Lung (tissue), 12 donors: ENCODE results near the gene CEACAM16. TPM values are rescaled to one million over a fixed set of nuclear protein-coding genes. Genes with fewer than 3 reads are reported as not detected.

Experiments used
- ATAC-seq: fragments of 200-7000 bp; cut with Tn5 transposase; one replicate; pipeline ENCODE4 v1.9.1; 2020; ENCODE audit warnings: moderate number of reproducible peaks; ENCODE audit not compliant: insufficient read depth, low FRiP score
- DNase-seq, 3 donors: peaks; one replicate each; pipeline ENCODE4 v3.0.0-alpha.2; 2013 to 2017
- H3K27ac ChIP-seq, 2 donors: one replicate each; pipeline ENCODE4 v1.5.1; 2013; ENCODE audit warnings: mild to moderate bottlenecking in 2 of 2, moderate library complexity in 2 of 2, control low read depth in 1 of 2, inconsistent platforms in 1 of 2, low read depth in 1 of 2, low read length in 1 of 2
- H3K27me3 ChIP-seq, 3 donors: one replicate each; pipeline ENCODE4 v1.5.1; 2013; ENCODE audit warnings: low read length in 2 of 3; ENCODE audit not compliant: control insufficient read depth in 3 of 3, insufficient read depth in 3 of 3
- H3K36me3 ChIP-seq, 4 donors: one replicate each; pipeline ENCODE4 v1.5.1; 2013; ENCODE audit warnings: low read length in 4 of 4, mild to moderate bottlenecking in 1 of 4, moderate library complexity in 1 of 4; ENCODE audit not compliant: control insufficient read depth in 4 of 4, insufficient read depth in 4 of 4
- H3K4me1 ChIP-seq, 5 donors: one replicate each; pipeline ENCODE4 v1.5.1; 2013; ENCODE audit warnings: low read length in 5 of 5, mild to moderate bottlenecking in 2 of 5, moderate library complexity in 1 of 5; ENCODE audit not compliant: control insufficient read depth in 5 of 5, insufficient read depth in 5 of 5
- H3K4me3 ChIP-seq: one replicate; pipeline ENCODE4 v1.5.1; 2013; ENCODE audit warnings: mild to moderate bottlenecking, control low read depth, moderate library complexity
- H3K9ac ChIP-seq, 2 donors: one replicate each; pipeline ENCODE4 v1.5.1; 2013; ENCODE audit warnings: low read length in 2 of 2, control low read depth in 1 of 2; ENCODE audit not compliant: insufficient read depth in 1 of 2
- H3K9me3 ChIP-seq, 4 donors: one replicate each; pipeline ENCODE4 v1.5.1; 2013; ENCODE audit warnings: low read length in 3 of 4, mild to moderate bottlenecking in 1 of 4, moderate library complexity in 1 of 4; ENCODE audit not compliant: control insufficient read depth in 4 of 4, insufficient read depth in 3 of 4
- WGBS, 2 donors: extraction: QIAGEN DNeasy Blood & Tissue Kit; methylation state at CpG; one replicate each; pipeline ENCODE4 v1.1.7; 2013; 5-methylcytosine and 5-hydroxymethylcytosine counted together
- polyA plus RNA-seq, 2 donors: library from polyadenylated mRNA; stranded (reverse); fragments of 200-250 nt; gene quantifications; one replicate each; pipeline ENCODE4 v1.2.1, GENCODE V29; 2013
- total RNA-seq, 2 donors: library from RNA; depleted of rRNA in 1 of 2; stranded (reverse); fragments of >200 nt in 1 of 2; gene quantifications; one replicate each; pipeline ENCODE4 v1.2.1, GENCODE V29; 2014 to 2021
- TF ChIP-seq, protein P1 (sequence below): IDR thresholded peaks from 2 replicates; pipeline ENCODE4 v1.5.1; 2012; ENCODE audit warnings: mild to moderate bottlenecking; ENCODE audit errors: control extremely low read depth, extremely low read depth
- donor health status: control.
- donor health status: control.
- donor health status: Bipolar disorder and iron deficiency.
- donor health status: healthy.
- donor health status: DM: yes; HTN: yes; CAD: no.

CEACAM16 gene
- total and polyA plus RNA-seq, 4 donors: 0.26 TPM; not detected in 3

DNA sequence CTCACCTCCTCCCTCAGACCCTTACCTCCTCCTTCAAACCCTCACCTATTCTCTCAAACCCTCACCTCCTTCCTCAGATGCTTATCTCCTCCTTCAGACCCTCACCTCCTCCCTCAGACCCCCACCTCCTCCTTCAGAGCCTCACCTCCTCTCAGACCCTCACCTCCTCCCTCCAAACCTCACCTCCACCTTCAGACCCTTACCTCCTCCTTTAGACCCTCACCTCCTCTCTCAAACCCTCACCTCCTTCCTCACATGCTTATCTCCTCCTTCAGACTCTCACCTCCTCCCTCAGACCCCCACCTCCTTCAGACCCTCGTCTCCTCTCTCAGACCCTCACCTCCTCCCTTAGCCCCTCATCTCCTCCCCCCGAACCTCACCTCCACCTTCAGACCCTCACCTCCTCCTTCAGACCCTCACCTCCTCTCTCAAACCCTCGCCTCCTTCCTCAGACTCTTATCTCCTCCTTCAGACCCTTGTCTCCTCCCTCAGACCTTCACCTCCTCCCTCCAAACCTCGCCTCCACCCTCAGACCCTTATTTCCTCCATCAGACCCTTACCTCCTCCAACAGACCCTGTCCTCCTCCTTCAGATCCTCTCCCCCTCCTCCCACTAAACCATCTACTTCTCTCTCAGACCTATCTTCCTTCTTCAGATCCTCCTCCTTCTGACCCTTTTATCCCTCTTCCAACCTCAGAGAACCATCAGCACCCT, 47.1 kb downstream of the CEACAM16 start:
- peaks cover 0 to 4% (median 0%) of the 10 kb centered on the region in 4 donors for H3K36me3 ChIP-seq
- peaks cover 5 to 42% (median 19%) of the 10 kb centered on the region in 5 donors for H3K4me1 ChIP-seq
- TF ChIP-seq, protein P1, sequence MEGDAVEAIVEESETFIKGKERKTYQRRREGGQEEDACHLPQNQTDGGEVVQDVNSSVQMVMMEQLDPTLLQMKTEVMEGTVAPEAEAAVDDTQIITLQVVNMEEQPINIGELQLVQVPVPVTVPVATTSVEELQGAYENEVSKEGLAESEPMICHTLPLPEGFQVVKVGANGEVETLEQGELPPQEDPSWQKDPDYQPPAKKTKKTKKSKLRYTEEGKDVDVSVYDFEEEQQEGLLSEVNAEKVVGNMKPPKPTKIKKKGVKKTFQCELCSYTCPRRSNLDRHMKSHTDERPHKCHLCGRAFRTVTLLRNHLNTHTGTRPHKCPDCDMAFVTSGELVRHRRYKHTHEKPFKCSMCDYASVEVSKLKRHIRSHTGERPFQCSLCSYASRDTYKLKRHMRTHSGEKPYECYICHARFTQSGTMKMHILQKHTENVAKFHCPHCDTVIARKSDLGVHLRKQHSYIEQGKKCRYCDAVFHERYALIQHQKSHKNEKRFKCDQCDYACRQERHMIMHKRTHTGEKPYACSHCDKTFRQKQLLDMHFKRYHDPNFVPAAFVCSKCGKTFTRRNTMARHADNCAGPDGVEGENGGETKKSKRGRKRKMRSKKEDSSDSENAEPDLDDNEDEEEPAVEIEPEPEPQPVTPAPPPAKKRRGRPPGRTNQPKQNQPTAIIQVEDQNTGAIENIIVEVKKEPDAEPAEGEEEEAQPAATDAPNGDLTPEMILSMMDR: no peak
- peak overlapping the region; percentile 75 to 94 for H3K27ac ChIP-seq
- no peaks in the 10 kb centered on the region for H3K9me3 ChIP-seq
- no peaks in the 10 kb centered on the region for H3K27me3 ChIP-seq
- H3K9ac ChIP-seq: no peak overlapping the region
- DNase-seq (no peak), ATAC-seq (no peak)
- no peak overlapping the region for H3K4me3 ChIP-seq
- WGBS, 2 donors: 62 to 74% methylated on average over 4 of the region's 4 CpGs

DNA sequence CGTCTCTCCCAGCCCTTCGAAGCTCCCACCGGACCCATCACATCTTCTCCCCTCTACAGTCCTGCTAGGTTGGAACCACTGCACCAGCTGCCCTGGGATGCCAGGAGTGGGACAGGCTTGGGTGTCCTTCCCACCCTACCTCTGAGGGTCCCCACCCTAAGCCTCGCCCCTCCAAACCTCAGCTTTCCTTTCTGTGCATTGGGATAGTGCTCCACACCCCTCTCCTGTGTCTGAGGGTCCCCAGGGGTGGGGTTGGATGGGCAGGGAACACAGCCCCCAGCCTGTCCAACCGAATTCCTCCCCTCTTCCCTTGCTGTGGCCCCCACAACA, 47.6 kb downstream of the CEACAM16 start:
- Histone ChIP-seq H3K4me1 (peaks cover 5 to 37% (median 19%) of the 10 kb centered on the region in 5 donors), H3K9ac (no peak overlapping the region), H3K4me3 (no peak overlapping the region), H3K27ac (peak overlapping the region; percentile 86 to 94), H3K27me3 (no peaks in the 10 kb centered on the region), H3K36me3 (peaks cover 0 to 7% (median 1%) of the 10 kb centered on the region in 4 donors), H3K9me3 (no peaks in the 10 kb centered on the region)
- TF ChIP-seq, protein P1: no peak
- DNase-seq (no peak), ATAC-seq (no peak)
- 75 to 76% methylated on average over 5 of the region's 5 CpGs for WGBS, 2 donors

DNA sequence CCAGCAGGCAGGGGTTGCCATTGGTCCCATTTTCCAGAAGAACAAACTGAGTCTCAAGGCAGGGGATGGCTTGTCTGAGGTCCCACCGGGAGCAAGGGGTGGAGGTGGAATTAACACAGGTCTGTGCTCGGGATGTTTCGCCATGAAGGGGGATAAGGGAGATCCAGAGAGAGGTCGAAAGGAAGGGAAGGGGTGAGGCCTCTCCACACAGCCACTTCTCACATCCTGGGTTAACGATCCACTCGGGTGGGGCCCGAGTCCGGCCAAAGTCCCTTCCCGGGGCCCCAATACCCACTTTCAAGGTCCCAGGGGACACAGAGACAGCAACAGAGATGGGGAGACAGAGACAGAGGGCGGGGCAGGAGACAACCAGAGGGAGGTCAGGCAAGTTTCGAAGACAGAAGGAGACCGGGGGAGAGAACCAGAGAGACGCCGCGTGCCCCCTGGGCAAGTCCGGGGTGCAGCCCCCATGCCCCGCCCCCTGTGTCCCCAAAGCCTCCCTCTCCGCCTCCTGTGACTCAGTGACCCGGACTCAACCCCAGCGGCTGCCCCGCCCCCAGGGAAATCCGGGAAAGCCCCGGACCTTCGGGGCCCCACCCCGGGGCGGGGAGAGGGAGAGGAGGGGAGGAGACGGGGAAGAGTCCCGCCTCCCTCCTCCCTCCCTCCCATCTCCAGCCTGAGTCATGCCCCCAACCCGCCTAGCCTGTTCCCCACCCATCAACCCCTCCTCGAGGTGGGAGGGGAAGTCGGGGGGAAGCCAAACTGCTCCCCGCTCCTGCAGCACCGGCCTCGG, 48.2 kb downstream of the CEACAM16 start:
- Histone ChIP-seq H3K36me3 (peaks cover 0 to 7% (median 1%) of the 10 kb centered on the region in 4 donors), H3K9ac (no peak overlapping the region), H3K27ac (peak overlapping the region; percentile 86 to 94), H3K4me3 (peak overlapping the region; percentile 24), H3K9me3 (no peaks in the 10 kb centered on the region), H3K4me1 (peaks cover 5 to 35% (median 17%) of the 10 kb centered on the region in 5 donors), H3K27me3 (no peaks in the 10 kb centered on the region)
- TF ChIP-seq, protein P1: no peak
- WGBS, 2 donors: 6 to 9% methylated on average over 18 to 34 of the region's 34 CpGs
- ATAC-seq: peak; percentile 92
- DNase-seq: peak; percentile 89 to 93 (median 90)
